ENCODE results near the gene FAM237A. TPM values are rescaled to one million over a fixed set of nuclear protein-coding genes. Genes with fewer than 3 reads are reported as not detected.
A peak's percentile ranks its signal among the peaks of the same experiment; 100 is the strongest.

The FAM237A gene
- total and polyA plus RNA-seq, 2 experiments from 2014 or later, result not detected

GRCh38 chr2:206693399-206694137 is 51.3 kb downstream of the FAM237A start:
- Histone ChIP-seq H3K9me2 (replicated peaks; ENCODE audit: insufficient read depth) (no peaks in the 10 kb centered on the region), H3K4me3 (no peak overlapping the region), H3K9me3 (ENCODE audit: low read depth) (no peaks in the 10 kb centered on the region), H3K79me2 (no peaks in the 10 kb centered on the region), H4K20me1 (ENCODE audit: insufficient read depth, poor library complexity, severe bottlenecking) (no peaks in the 10 kb centered on the region), H3K27ac (no peak overlapping the region), H2AFZ (no peak overlapping the region), H3K36me3 (replicated peaks; ENCODE audit: insufficient read depth, low read depth) (no peaks in the 10 kb centered on the region), H3K4me2 (no peak overlapping the region), H3K4me1 (ENCODE audit: insufficient read depth) (no peaks in the 10 kb centered on the region), H3K27me3 (no peaks in the 10 kb centered on the region)
- DNase-seq (ENCODE audit: low spot score), result peak; percentile 68
- TF ChIP-seq CTCF (IDR thresholded peaks at IDR 0.05; ENCODE audit: poor library complexity) (peak; percentile 71), EZH2phosphoT487 (IDR thresholded peaks at IDR 0.05; ENCODE audit: low read depth, severe bottlenecking, unreplicated experiment) (no peak)
- 28% methylated on average over 5 of the region's 5 CpGs for WGBS (ENCODE audit: low lambda C conversion rate, missing lambda C conversion rate)

- no peaks in the 10 kb centered on the region for H4K20me1 ChIP-seq (ENCODE audit: insufficient read depth, poor library complexity, severe bottlenecking)
- H3K9me2 ChIP-seq (replicated peaks; ENCODE audit: insufficient read depth), result no peaks in the 10 kb centered on the region
- H3K36me3 ChIP-seq (replicated peaks; ENCODE audit: insufficient read depth, low read depth), result no peaks in the 10 kb centered on the region
- no peak overlapping the region for H3K27ac ChIP-seq
- no peak overlapping the region for H3K4me3 ChIP-seq
- H2AFZ ChIP-seq, result no peak overlapping the region
- TF ChIP-seq EZH2 (IDR thresholded peaks at IDR 0.05; ENCODE audit: borderline replicate concordance) (no peak), EZH2phosphoT487 (IDR thresholded peaks at IDR 0.05; ENCODE audit: low read depth, severe bottlenecking, unreplicated experiment) (no peak), CTCF (IDR thresholded peaks at IDR 0.05; ENCODE audit: poor library complexity) (no peak)
- H3K4me2 ChIP-seq, result no peak overlapping the region
- H3K79me2 ChIP-seq, result no peaks in the 10 kb centered on the region
- DNase-seq (ENCODE audit: low spot score), result no peak
- no peaks in the 10 kb centered on the region for H3K4me1 ChIP-seq (ENCODE audit: insufficient read depth)
- peaks cover 7% of the 10 kb centered on the region for H3K27me3 ChIP-seq
- no peaks in the 10 kb centered on the region for H3K9me3 ChIP-seq (ENCODE audit: low read depth)
These were observed 54.6 kb downstream of the FAM237A start for GRCh38 chr2:206696910-206697309.

GRCh38 chr2:206698811-206699210 is 56.5 kb downstream of the FAM237A start:
- Histone ChIP-seq H3K36me3 (replicated peaks; ENCODE audit: insufficient read depth, low read depth) (no peaks in the 10 kb centered on the region), H2AFZ (no peak overlapping the region), H3K9me3 (ENCODE audit: low read depth) (no peaks in the 10 kb centered on the region), H3K27ac (no peak overlapping the region), H4K20me1 (ENCODE audit: insufficient read depth, poor library complexity, severe bottlenecking) (no peaks in the 10 kb centered on the region), H3K79me2 (no peaks in the 10 kb centered on the region), H3K4me2 (no peak overlapping the region), H3K9me2 (replicated peaks; ENCODE audit: insufficient read depth) (no peaks in the 10 kb centered on the region), H3K27me3 (peaks cover 7% of the 10 kb centered on the region), H3K4me1 (ENCODE audit: insufficient read depth) (no peaks in the 10 kb centered on the region), H3K4me3 (no peak overlapping the region)
- TF ChIP-seq CTCF (IDR thresholded peaks at IDR 0.05; ENCODE audit: poor library complexity), result no peak
- no peak for TF ChIP-seq EZH2phosphoT487 (IDR thresholded peaks at IDR 0.05; ENCODE audit: low read depth, severe bottlenecking, unreplicated experiment)
- TF ChIP-seq EZH2 (IDR thresholded peaks at IDR 0.05; ENCODE audit: borderline replicate concordance), result no peak
- DNase-seq (ENCODE audit: low spot score), result no peak
- WGBS (ENCODE audit: low lambda C conversion rate, missing lambda C conversion rate), result 60% methylated on average over 3 of the region's 3 CpGs

Other genes starting within 250 kb of the FAM237A start
- 2.0 and 2.8 TPM in 2 replicates for gene ADAM23, start 199.0 kb upstream of the FAM237A start, total RNA-seq
- gene ADAM23, start 199.0 kb upstream of the FAM237A start, polyA plus RNA-seq, result 2.7 and 3.3 TPM in 2 replicates
- gene DYTN, start 75.9 kb downstream of the FAM237A start, total RNA-seq, result not detected in 2 replicates
- not detected in 2 replicates for gene DYTN, start 75.9 kb downstream of the FAM237A start, polyA plus RNA-seq
- gene MDH1B, start 122.8 kb downstream of the FAM237A start, total RNA-seq, result 0.07 and 0.16 TPM in 2 replicates
- 0.35 and 0.67 TPM in 2 replicates for gene MDH1B, start 122.8 kb downstream of the FAM237A start, polyA plus RNA-seq
- gene FASTKD2, start 123.1 kb downstream of the FAM237A start, total RNA-seq, result 34.4 and 37.9 TPM in 2 replicates
- gene FASTKD2, start 123.1 kb downstream of the FAM237A start, polyA plus RNA-seq, result 17.7 and 20.0 TPM in 2 replicates